ENCODE measurements around the gene STYXL2.

Gene STYXL2

DNA sequence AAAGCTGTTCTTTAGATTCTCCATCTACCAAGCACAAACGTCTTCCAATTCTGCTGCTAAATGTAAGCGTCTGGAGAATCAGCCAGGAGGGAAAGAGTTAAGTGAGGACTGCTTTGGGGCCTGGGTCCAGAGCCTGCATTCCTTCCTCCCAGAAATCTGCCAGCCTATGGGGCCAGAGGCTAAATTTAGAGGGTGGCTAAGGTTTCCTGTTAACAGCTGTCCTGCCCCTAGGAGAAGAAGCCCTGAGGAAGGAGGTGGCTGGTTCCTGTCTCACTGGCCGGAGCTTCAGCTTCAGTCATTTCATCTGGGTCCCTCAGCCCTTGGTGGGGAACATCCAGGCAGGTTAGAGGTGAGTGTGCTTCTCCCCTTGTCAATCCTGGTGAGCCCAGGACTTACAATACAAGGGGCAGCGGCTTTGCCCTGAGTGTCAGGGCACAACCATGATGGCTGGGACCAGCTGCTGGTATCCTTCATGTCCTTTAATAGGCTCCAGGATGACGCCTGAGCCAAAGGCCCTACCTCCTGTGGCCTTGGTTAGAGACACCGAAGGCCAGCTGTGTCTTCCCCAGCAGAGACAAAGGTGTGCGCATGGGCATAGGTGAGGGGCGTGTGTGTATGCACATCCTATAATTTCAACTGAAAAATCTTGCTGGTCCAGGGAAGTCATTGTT is at the start of gene STYXL2:
TSS of gene STYXL2 (plus strand) at position 230 of the 671 bp plus-strand sequence. CDS start 775 bp downstream, outside the sequence.
- DNase-seq = no peak

DNA sequence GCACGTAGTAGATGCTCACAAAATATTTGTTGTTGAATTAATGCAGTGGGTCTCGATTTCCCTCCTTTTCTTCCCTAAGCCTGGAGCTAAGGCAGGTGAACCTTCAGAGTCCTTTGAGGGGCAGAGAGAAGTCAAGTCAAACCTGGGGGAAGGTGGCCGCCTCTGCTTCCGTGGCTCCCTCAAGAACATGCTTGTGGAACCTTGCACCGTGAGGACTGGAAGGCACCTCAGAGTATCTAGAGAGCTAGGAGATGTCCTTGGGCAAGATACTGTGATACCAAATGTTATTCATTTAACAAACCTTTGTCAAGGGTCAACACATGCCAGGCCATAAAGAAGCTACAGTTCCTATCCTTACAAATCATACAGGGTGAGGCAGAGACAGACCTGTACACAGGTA is 42.0 kb upstream of the STYXL2 start:
- DNase-seq = no peak

DNA sequence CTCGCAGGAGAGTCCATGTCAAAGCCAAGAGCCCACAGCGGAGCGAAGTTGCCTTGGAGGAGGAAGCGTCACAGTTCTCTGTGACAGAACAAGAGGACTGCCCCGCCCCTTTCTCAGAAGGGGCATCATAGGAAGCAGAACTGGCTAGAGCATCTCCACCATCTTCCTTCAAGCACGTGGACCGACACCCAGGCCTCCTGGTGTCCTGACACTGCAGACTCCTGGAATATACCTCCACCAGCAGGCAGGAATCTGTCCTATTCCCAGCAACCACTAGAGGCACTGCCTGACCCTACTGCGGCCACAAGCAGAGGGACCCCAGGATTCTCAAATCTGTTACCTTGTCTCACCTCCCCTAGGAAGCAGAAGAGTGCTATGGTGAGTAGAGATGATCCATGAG is 41.5 kb upstream of the STYXL2 start:
- no peak for DNase-seq

GRCh38 chr1:167054531-167054930 is 39.3 kb upstream of the STYXL2 start:
- no peak for DNase-seq

- DNase-seq = no peak
Observed at GRCh38 chr1:167054946-167055630, 38.8 kb upstream of the STYXL2 start.

DNA sequence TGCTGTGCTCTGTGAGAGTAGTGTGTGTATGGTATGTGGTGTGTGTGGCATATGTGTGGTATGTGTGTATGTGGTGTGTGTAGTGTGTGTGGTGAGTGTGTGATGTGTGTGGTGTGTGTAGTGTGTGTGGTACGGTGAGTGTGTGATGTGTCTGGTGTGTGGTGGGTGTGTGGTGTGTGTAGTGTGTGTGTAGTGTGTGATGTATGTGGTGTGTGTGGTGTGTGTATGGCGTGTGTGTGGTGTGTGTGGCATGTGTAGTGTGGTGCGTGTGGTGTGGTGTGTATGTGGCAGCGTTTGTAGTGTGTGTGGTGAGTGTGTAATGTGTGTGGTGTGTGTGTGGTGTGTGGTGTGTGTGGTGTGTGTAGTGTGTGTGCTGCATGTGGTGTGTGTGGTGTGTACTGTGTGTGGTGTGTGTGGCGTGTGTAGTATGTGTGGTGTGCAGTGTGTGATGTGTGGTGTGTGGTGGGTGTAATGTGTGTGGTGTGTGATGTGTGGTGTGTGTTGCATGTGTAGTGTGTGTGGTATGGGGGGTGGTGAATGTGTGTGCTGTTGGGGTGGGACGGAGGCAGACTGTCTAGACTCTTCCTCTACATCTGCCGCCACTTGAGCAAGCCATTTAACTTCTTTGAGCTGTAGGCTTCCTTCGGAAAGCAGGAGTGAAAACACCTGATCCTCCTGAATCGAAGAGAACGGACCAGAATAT is 37.2 kb upstream of the STYXL2 start:
- DNase-seq = no peak

DNA sequence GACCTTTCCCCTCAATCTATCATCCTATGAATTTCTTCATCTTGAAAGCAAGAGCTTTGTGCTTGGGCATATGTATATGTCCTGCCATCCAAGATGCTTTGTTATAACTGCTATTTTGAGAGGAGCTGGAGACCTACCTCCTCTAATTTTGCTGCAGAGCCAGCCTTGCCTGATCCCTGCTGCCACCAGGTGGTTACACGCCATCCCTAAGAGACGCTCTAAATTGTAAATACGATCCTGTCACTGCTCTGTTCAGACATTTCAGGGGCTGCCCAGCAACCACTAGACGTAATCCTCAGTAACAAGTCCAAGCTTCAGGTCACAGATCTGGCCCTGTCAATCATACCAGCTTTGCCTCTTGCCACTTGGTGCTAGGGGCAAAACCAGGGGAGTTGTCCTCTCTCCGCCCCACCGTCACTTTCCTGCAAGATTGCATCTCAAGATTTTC is 36.6 kb upstream of the STYXL2 start:
- DNase-seq = no peak

- peak; percentile 92 for DNase-seq
Observed at GRCh38 chr1:167059045-167059808, 34.6 kb upstream of the STYXL2 start.

DNA sequence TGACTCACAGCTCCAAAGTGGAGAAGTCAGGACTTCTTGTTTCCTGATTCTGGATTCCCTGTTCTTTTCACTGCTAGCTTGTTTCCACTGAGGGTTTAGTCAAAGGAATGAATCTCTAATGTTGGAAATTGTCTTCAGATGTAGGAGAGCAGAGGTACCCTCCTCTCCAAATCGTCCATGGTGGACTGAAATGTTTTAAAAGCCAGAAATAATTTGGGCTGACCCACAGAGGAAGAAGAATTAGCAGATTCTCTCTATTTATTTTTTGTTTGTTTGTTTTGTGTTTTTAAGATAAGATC is 34.1 kb upstream of the STYXL2 start:
- DNase-seq = no peak

- DNase-seq = no peak
Observed at GRCh38 chr1:167060141-167061072, 33.5 kb upstream of the STYXL2 start.

DNA sequence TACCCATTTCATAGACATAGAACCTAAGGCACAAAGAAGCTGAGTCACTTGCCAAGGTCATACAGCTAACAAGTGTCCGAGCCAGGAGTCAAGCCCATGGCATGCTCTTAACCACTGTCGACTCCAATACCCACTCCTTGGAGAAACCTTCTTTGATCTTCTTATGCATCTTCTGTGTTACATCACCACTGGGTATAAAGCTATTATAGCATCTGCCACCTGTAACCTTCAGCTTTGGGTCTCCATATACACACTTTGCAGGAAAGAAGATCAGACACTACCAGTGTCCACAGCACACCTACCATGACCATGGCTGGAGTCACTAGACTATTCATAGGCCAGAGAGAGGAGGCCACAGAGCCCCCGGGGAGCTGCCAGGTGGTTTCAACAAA is 32.8 kb upstream of the STYXL2 start:
- DNase-seq = no peak

GRCh38 chr1:167064621-167065020 is 29.3 kb upstream of the STYXL2 start:
- no peak for DNase-seq

DNA sequence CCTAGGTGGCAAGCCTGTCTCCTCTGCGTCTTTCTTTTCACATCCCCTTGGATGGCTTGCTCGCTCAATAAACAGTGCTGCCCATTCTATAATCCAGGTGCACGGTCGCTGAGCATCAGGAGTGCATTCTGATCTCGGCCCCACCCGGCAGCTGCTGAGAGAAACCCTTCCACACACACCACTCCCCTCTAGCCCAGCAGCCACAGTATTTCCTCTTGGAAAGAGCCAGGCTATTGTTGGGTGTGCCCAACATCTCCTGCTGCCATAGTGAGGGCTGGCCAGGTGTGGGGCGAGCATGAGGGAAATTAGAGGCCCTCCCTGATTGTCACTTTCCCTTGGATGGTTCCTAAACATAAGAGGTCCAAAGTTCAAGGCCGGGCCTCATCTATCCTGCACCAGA is 28.4 kb upstream of the STYXL2 start:
- no peak for DNase-seq

- peak; percentile 96 for DNase-seq
Observed at GRCh38 chr1:167066333-167067122, 27.3 kb upstream of the STYXL2 start.

- DNase-seq = no peak
Observed at GRCh38 chr1:167067904-167068303, 26.0 kb upstream of the STYXL2 start.

GRCh38 chr1:167068761-167069160 is 25.1 kb upstream of the STYXL2 start:
- peak; percentile 42 for DNase-seq

GRCh38 chr1:167071286-167071685 is 22.6 kb upstream of the STYXL2 start:
- DNase-seq = no peak

DNA sequence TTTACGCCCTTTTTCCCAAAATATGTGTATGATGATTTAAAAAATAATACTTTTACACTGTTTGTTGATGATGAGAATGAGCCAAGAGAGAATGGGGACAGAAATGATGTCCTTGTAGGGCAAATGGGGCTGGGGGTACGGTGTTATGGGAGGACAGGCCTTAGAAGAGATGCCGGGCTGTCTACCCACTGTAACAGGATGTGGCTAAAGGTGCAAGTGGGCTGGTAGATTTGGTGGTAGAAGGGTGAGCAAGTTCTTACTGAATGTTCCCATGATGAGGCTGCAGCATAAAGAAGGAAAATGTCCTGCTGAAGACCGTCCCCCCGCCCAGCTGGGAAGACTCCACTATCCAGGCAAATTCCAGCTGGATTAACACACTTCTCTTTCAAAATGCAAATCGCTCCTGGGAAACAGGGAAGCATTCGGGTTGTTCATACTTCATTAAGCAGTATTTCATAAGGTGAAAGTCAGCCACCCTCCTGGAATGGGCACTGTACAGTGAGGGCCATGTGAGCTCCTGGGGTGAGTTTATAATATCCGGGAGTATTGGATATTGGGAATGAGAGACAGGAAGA is 17.7 kb upstream of the STYXL2 start:
- no peak for DNase-seq

DNA sequence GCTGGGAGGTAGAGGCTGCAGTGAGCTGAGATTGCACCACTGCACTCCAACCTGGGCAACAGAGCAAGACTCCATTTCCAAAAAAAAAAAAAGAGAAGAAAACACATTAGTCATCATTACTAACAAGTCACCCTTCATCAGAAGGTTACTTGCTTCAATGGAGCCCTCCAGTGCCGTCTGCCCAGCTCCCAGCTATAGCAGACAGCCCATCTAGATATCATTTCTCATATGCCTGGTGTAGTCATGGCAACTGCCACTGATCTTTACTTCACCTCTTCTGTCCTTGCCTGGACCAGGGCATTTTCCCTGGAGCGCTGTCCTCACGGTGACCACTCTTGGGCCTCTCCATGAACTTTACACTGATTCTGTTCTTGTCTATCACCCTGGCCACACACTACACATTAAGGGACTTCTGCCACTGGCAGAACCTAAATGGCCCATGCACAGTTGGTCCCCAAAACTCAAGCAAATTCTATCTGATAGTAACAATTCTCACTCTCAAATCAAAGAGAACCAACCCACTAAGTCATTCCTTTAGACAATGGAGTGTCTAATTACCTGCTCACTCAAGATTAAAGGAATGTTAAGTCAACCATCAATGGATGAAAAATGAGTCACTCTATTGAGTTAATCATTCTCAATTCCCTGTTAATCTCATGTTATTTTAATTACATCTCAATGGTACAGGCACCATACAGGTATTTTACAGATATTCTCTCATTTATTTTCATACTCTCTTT is 16.6 kb upstream of the STYXL2 start:
- no peak for DNase-seq

- DNase-seq = no peak
Observed at GRCh38 chr1:167077868-167078210, 16.0 kb upstream of the STYXL2 start.
